DOHH2 (cell line): Measurements from ENCODE around the gene DNASE1L1.

Experiments
- H3F3A ChIP-seq: fragments of 200-600 bp; sonication (generic), shearing (Covaris generic); 2 replicates; pipeline ENCODE4 v1.6.0; 2016; ENCODE audit warnings: antibody characterized with exemption, mild to moderate bottlenecking; ENCODE audit not compliant: control insufficient read depth, insufficient read depth
- H3K27ac ChIP-seq: fragments of 200-600 bp; sonication (generic); 2 replicates; pipeline ENCODE4 v1.5.1; 2014; ENCODE audit warnings: low read depth, mild to moderate bottlenecking, low read length, moderate library complexity
- H3K27me3 ChIP-seq: fragments of 200-600 bp; sonication (generic); 2 replicates; pipeline ENCODE4 v1.6.1; 2014; ENCODE audit warnings: mild to moderate bottlenecking, low read length, mixed read lengths; ENCODE audit not compliant: control insufficient read depth
- H3K36me3 ChIP-seq: fragments of 200-600 bp; sonication (generic); 2 replicates; pipeline ENCODE4 v1.6.1; 2014; ENCODE audit warnings: mild to moderate bottlenecking, low read length, moderate library complexity, mixed read lengths; ENCODE audit not compliant: control insufficient read depth
- H3K4me1 ChIP-seq: fragments of 200-600 bp; sonication (generic); 2 replicates; pipeline ENCODE4 v1.6.1; 2014; ENCODE audit warnings: mild to moderate bottlenecking, low read length, mixed read lengths; ENCODE audit not compliant: control insufficient read depth
- H3K4me2 ChIP-seq: fragments of 200-600 bp; sonication (generic); 2 replicates; pipeline ENCODE4 v1.6.0; 2014; ENCODE audit warnings: mild to moderate bottlenecking, low read length, moderate library complexity
- H3K4me3 ChIP-seq: fragments of 200-600 bp; sonication (generic); 2 replicates; pipeline ENCODE4 v1.5.1; 2014; ENCODE audit warnings: mild to moderate bottlenecking, low read length, mixed read lengths
- H3K79me2 ChIP-seq: fragments of 200-600 bp; sonication (generic); 2 replicates; pipeline ENCODE4 v1.6.1; 2014; ENCODE audit warnings: mild to moderate bottlenecking, low read length, mixed read lengths; ENCODE audit not compliant: control insufficient read depth
- H3K9me2 ChIP-seq: fragments of 200-600 bp; sonication (generic); replicated peaks from 2 replicates; pipeline ENCODE4 v1.6.1; 2014; ENCODE audit warnings: mild to moderate bottlenecking, low read length, mixed read lengths; ENCODE audit not compliant: control insufficient read depth
- H3K9me3 ChIP-seq: fragments of 200-600 bp; sonication (generic); 2 replicates; pipeline ENCODE4 v1.6.1; 2014; ENCODE audit warnings: antibody characterized with exemption, low read length, mixed read lengths; ENCODE audit not compliant: control insufficient read depth, insufficient read depth
- H4K20me1 ChIP-seq: fragments of 200-600 bp; sonication (generic); 2 replicates; pipeline ENCODE4 v1.6.0; 2014; ENCODE audit warnings: low read depth, mild to moderate bottlenecking, antibody characterized with exemption, low read length, moderate library complexity; ENCODE audit not compliant: control insufficient read depth, insufficient read depth
- EZH2phosphoT487 ChIP-seq: fragments of 200-600 bp; sonication (generic); IDR thresholded peaks from 2 replicates; pipeline ENCODE4 v1.6.1; 2017; ENCODE audit warnings: borderline replicate concordance, mild to moderate bottlenecking, antibody characterized with exemption, low read length, moderate library complexity, mixed read lengths
- TF ChIP-seq, protein P1 (sequence below): fragments of 200-600 bp; sonication (generic); IDR thresholded peaks from one replicate; pipeline ENCODE4 v1.5.1; 2014; ENCODE audit warnings: antibody characterized with exemption, mild to moderate bottlenecking, low read depth, low read length; ENCODE audit not compliant: poor library complexity, severe bottlenecking

DNASE1L1 gene

DNA sequence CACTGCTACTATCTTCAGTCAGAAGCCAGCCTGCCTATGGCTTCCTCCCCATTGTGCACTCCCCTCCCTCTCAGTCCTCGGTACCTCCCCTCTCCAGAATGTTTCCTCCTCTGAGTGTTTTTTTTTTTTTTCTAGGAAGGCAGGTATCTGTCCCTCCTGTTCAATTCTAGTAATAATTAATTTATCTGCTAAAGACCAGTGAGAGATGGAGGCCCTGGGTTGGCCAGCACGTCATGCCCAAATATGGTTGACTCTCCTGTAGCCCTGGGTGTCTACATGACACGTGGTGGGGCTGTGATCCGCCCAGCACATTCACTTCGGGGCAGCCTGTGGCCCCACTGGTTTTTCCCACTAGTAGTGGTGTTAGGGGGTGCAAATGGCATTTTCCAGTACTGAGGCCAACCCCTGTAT is 36.4 kb downstream of the DNASE1L1 start:
- H3K4me2 ChIP-seq = no peak overlapping the region
- H3K79me2 ChIP-seq = peaks cover 30% of the 10 kb centered on the region

DNA sequence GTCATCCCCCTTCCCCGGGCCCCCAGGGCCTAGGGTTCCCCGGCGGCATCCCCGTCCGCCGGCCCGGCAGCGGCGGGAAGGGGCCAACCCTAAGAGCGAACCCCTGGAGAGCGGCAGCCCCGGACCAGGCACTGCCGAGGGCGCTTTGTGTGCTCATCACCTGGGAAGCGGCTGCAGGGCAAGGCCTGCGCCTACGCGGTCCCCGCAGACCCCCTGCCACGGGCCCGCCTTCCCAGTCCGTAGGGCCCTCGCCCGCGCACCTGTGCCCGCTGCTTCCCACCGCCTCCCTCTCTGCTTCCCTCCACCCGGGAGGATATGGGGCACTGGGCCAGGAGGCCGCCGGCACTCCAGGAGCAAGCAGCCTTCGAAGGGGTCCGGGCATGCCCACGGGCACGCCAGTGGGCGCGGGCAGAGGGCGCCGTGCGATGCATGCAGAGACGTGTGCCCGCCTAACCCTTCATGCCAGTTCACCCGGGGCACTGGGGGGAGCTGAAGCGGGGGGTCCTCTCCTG is 37.2 kb downstream of the DNASE1L1 start:
- peaks cover 30% of the 10 kb centered on the region for H3K79me2 ChIP-seq
- peak overlapping the region; percentile 66 for H3K4me3 ChIP-seq
- TF ChIP-seq EZH2phosphoT487 = no peak
- TF ChIP-seq, protein P1, sequence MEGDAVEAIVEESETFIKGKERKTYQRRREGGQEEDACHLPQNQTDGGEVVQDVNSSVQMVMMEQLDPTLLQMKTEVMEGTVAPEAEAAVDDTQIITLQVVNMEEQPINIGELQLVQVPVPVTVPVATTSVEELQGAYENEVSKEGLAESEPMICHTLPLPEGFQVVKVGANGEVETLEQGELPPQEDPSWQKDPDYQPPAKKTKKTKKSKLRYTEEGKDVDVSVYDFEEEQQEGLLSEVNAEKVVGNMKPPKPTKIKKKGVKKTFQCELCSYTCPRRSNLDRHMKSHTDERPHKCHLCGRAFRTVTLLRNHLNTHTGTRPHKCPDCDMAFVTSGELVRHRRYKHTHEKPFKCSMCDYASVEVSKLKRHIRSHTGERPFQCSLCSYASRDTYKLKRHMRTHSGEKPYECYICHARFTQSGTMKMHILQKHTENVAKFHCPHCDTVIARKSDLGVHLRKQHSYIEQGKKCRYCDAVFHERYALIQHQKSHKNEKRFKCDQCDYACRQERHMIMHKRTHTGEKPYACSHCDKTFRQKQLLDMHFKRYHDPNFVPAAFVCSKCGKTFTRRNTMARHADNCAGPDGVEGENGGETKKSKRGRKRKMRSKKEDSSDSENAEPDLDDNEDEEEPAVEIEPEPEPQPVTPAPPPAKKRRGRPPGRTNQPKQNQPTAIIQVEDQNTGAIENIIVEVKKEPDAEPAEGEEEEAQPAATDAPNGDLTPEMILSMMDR = no peak
- peaks cover 53% of the 10 kb centered on the region for H3K4me1 ChIP-seq
- H3K36me3 ChIP-seq = no peaks in the 10 kb centered on the region; the same call in none of the 2 replicates
- no peak overlapping the region for H3K27ac ChIP-seq
- H4K20me1 ChIP-seq = no peaks in the 10 kb centered on the region
- no peaks in the 10 kb centered on the region for H3K9me2 ChIP-seq
- no peaks in the 10 kb centered on the region for H3F3A ChIP-seq
- no peaks in the 10 kb centered on the region for H3K9me3 ChIP-seq
- peaks cover 8% of the 10 kb centered on the region; the same call in 1 of the 2 replicates for H3K27me3 ChIP-seq
- peak overlapping the region; percentile 63 for H3K4me2 ChIP-seq

More for the DNA sequence above, 36.4 kb downstream of the DNASE1L1 start:
- Histone ChIP-seq H3K9me2 (no peaks in the 10 kb centered on the region), H3K27ac (no peak overlapping the region), H3F3A (no peaks in the 10 kb centered on the region), H3K36me3 (no peaks in the 10 kb centered on the region; the same call in none of the 2 replicates), H4K20me1 (no peaks in the 10 kb centered on the region), H3K4me3 (no peak overlapping the region), H3K9me3 (no peaks in the 10 kb centered on the region), H3K4me1 (peaks cover 60% of the 10 kb centered on the region), H3K27me3 (peaks cover 8% of the 10 kb centered on the region; the same call in 1 of the 2 replicates)
- TF ChIP-seq, protein P1 = no peak
- no peak for TF ChIP-seq EZH2phosphoT487

DNA sequence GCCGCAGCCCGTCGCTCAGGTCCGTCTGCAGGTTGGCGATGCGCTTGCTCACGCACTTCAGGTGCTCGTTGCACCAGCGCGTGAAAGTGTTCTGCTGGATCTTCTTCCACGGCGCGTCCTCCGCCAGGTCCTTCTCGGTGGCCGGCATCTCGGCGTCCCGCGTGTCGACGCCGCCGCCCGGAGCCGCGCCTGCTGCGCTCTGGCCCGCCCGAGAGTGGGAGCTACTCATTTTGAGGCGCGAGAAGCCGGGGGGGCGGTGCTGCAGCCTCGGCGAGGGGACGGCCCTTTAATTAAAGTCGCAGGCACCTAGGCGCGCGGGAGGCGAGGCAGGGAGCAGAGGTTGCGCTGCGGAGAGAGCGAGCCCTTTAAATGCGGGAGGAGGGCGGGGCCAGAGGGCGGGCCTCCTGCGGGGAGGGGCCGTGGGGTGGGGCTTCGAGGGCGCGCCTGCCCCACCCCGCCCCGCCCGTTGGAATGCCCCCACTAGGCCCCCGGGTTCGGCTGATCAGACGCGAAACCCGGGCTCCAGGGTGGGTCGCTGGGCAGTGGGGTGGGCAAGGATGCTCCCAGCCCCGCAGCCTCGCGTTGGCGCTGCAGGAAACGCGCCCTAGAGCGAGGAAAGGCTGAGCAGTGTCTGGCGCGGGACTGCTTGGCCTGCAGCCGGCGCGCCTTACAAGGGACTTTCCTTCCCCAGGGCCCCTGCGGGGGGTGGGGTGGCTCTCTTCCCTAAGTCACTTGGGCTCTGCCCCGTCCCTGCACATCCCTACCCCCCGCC is 37.9 kb downstream of the DNASE1L1 start:
- Histone ChIP-seq H3K9me3 (no peaks in the 10 kb centered on the region), H4K20me1 (no peaks in the 10 kb centered on the region), H3K27ac (0 out of 2 replicates have a peak overlapping the region, but pooled peaks have one; percentile 46), H3K79me2 (peaks cover 30% of the 10 kb centered on the region), H3K36me3 (peaks cover 3% of the 10 kb centered on the region), H3F3A (no peaks in the 10 kb centered on the region), H3K4me2 (peak overlapping the region; percentile 93), H3K4me3 (peak overlapping the region; percentile 87), H3K4me1 (peaks cover 53% of the 10 kb centered on the region), H3K9me2 (no peaks in the 10 kb centered on the region), H3K27me3 (peaks cover 8% of the 10 kb centered on the region; the same call in 1 of the 2 replicates)
- TF ChIP-seq EZH2phosphoT487 = no peak
- TF ChIP-seq, protein P1 = no peak
